GM19023 (cell line): ENCODE data around the gene TGFB1.
"Not testable (repeated sequence)": the region's sequence is repeated elsewhere in the genome, so short reads cannot be mapped to it uniquely, and the experiment has no call there.

Experiments
- ATAC-seq: cut with Tn5 transposase; IDR thresholded peaks from one replicate; pipeline ENCODE4 v1.9.1; 2021; ENCODE audit warnings: mild to moderate bottlenecking, moderate library complexity; ENCODE audit not compliant: unreplicated experiment

TGFB1 gene

DNA sequence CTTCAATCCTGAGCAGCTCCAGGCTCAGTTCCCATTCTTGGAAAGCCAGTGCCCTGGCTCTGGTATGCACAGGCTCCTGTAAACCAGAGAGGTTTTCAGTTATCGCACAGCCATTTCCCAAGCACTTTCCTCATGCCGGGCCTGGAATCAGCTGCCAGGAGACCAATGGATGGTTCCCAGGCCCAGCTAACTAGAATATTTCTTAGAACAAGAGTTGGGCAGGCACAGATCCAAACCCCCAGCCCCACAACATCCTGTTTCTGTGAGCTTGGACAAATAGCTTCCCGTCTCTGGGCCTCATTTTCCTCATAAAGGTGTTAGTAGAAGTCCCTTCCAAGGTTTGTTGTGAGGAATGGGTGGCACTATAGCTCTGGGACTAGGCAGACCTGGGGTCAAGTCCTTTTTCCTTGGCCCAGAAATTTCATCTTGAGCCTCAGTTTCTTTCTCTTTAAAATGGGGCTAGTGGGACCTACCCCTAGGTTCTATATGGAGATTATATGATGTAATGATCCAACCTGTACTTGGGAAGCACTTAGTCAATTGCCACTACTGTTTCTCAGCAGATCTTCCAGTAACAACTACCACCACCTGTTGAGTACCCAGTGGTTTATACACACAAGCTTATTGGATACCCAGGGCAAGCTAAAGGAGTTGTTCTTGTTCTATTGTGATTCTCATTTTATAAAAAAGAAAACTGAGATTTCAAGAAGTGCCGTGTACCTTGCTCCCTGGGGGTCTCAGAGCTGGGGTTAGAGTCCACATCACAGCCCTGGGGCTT lies 48.8 kb downstream of the TGFB1 start:
- ATAC-seq: no peak

DNA sequence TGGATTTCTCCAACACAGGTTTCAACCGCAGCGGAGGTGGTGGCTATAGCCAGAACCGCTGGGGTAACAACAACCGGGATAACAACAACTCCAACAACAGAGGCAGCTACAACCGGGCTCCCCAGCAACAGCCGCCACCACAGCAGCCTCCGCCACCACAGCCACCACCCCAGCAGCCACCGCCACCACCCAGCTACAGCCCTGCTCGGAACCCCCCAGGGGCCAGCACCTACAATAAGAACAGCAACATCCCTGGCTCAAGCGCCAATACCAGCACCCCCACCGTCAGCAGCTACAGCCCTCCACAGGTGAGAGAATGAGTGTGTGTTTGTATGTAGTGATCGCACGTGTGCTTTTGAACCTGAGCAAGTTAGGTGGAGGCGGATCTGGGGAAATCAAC lies 49.8 kb downstream of the TGFB1 start:
- ATAC-seq: no peak

DNA sequence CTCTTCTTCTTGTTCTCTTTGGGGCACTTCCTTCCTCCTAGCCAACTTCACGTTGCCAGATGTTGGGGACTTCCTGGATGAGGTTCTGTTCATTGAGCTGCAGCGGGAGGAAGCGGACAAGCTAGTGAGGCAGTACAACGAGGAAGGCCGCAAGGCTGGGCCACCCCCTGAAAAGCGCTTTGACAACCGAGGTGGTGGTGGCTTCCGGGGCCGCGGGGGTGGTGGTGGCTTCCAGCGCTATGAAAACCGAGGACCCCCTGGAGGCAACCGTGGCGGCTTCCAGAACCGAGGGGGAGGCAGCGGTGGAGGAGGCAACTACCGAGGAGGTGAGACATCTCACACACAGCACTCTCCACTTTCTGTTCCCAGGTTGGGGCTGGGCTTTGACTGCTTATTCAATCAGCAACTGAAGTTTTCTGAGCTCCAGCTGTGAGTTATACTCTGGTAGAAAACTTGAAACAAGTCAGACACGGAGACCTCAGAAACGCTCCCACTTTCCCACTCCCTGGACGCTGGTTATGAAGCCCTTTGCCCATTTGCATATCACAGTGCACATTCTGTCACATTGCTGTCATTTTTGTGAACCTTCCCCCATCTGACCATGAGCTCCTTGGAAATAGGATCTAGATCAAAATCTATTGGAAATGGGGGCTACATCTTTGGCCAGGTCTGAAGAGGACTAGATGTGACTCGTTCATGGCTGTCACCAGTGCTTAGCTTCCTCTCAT lies 50.9 kb downstream of the TGFB1 start:
- ATAC-seq: no peak

DNA sequence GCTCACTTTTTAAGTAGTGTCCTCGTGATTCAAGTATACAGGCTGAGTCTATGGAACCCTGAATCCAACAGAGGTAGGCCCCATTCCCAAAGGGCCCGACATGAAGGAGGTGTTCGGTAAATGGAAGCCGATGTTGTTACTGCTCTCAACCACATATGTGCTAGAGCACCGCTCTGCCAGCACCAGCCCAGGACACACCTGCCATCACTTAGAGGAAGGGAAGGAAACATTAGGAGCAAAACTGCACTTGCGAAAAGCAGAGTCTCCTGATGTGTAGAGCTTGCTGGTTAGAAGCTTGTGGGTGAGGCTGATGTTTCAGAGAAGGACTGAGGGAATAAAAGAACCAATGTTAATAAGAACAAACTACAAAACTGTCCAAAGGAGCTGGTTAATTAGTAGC lies 53.2 kb downstream of the TGFB1 start:
- ATAC-seq: no peak

DNA sequence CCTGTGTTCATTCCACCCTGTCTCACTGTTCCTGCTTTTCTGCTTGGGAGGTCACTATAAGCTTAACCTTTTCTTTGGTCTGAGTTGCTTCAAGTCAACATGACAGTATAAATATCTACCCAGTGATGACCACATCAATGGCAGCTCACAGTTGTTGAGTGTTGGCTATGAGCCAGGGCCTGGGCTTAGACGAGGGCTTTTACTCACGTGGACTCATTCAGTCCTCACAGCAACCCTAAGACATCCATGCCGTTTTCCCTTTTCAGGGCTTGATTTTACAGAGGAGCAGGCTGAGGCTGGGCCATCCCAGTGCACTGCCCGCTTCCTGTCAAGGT lies 54.0 kb downstream of the TGFB1 start:
- ATAC-seq: no peak

DNA sequence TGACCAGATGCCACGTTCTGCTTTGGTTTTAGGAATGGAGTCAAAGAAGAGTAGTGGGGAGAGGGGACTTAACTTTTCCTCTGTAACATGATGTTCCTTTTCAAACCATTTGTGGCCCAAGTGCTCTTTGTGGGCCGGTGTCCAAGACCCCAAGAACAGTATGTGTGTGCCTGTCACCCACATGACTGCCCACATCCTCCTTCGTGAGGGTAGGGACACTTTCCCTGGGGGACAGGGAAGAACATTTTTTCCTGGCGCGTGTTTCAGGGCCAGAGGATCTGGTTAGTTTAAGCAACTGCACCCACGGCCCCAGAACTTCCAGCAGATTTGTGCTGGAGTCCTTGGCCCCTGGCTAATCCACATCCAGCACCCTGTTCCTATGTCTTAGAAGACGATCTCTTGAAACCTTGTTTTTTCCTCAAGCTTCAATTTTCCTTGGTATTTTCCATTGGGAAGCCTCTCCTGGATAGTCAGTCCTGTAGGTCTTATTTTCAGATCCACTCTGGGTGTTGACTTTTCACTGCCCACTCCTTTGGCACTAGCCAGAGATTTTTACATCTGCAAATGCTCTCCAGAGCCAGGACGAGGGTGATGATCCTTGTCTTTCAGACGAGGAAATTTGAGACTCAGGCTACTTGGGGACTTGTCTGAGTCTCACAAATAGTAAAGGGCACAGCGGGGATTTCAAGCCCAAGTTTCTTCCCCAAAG lies 54.5 kb downstream of the TGFB1 start:
- ATAC-seq: no peak

DNA sequence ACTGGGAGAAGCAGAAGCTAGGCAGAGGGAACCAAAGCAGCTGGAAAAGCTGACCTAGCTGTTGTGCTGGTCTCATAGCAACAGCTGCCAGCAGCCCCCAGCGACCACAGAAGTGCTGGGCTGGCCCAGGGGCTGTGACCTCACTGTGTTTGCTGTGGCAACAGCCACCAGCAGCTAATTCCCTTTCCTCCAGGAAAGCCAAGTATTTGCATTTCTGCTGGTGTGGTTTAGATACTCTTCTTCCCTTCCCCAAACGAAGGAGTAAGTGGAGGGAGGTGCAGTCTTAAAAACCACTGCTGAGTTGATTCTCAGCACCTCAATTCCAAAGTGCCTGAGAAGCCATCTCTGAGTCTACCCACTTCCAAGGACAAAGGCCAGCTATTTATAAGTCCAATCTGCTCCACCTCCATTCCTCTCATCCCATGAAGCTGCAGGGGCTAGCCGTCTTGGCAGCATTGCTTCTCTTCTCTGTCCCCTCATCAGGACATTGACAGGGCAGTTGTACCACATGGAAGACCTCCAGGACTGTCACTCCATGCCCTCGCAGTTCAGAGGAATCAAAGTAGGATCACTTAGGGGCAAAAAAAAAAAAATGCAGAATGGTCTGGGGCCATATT lies 55.3 kb downstream of the TGFB1 start:
- no peak for ATAC-seq

DNA sequence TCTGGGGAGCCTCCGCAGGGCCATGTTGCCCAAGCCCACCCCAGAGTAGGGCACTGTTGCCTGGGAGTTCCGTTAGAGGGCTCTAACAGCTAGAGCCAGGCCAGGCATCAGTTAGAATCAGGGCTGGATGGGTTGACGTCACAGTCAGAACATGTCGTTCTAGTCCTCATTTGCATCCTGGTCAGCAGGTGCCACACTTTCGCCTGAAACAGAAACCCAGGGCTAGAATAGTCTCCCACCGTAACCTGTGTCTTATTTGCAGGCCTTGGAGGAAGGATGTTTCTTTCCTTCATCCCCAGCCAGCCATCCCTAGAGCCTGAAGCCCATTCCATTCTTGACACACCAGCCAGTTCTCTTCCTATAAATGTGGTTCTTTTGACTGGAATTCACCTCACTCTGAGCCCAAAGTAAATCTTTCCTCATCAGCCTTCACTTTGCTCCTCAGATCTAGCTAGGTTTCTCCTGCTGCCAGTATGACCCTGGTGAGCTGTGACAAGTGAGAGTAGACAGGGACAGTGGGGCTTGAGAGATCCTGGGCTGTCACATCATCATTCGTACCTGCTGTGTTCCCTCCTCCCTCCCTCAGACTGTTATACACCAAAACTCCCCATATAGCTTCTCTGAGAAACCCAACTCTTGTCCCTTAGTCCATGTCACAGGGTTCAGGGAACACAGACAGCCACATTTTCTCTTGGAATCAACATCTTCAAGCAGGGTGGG lies 55.9 kb downstream of the TGFB1 start:
- ATAC-seq: peak; percentile 85

DNA sequence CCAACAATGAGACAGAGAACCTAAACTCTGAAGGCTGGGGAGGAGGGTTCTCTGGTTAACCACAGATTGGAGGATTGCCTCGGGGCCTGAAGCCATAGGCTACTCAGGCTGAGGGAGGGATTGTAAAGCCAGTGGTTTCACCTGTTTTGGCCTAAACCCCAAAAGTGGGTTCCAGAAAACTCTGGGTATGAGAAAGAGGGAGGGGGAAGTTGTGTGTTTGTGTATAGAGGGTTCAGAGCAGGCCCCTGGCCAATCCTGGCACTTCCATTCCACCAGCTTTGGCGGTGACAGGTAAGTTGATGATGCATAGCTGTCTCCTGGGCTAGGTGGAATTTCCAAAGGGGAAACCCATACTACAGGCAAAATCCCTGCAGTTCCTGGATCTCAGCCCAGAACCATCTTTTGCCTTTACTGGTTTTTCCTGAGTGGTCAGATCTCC lies 57.3 kb downstream of the TGFB1 start:
- no peak for ATAC-seq

DNA sequence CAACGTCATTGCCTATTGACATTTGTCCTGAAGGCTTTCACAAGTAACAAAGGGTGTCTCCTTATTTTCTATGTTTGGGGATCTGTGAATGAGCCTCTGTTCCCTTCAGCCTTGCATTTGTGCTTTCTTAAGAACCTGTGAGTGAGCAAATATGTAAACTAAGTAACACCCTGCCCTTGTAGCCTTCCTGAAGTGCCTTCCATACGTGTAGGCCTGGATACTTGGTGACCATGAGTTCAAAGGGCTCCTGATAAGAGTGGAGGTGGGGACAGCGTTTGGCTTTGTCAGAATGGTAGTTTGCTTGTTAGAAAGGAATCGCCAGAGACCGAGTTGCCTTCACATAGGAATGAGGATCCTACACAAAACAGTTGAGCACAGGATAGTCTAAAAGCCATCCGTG lies 58.2 kb downstream of the TGFB1 start:
- ATAC-seq: no peak

DNA sequence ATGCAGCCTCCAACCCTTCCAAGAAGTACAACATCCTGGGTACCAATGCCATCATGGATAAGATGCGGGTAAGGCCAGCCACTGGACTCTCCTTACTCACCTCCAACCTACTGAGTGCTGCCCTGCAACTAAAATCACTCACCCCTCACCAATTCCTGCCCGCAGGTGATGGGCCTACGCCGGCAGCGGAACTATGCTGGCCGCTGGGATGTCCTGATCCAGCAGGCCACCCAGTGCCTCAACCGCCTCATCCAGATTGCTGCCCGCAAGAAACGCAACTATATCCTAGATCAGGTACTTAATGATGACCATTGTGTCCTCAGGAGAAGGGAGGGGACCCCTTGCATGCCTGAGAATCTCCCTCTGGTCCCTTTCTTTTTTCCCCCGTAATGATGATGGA lies 59.3 kb downstream of the TGFB1 start:
- ATAC-seq: no peak

DNA sequence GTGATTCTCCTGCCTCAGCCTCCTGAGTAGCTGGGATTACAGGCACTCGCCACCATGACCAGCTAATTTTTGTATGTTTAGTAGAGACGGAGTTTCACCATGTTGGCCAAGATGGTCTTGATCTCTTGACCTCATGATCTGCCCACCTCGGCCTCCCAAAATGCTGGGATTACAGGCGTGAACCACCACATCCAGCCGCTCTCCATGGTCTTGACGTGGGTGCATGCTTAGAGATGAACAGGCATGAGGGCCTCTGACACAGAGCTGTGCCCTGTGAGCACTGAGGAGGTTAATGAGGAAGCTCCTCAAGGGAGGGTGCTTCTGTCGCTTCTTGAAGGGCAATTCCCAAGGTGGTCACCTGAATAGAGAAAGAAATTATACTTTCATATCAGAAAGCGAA lies 63.9 kb downstream of the TGFB1 start:
- not testable (repeated sequence) for ATAC-seq

DNA sequence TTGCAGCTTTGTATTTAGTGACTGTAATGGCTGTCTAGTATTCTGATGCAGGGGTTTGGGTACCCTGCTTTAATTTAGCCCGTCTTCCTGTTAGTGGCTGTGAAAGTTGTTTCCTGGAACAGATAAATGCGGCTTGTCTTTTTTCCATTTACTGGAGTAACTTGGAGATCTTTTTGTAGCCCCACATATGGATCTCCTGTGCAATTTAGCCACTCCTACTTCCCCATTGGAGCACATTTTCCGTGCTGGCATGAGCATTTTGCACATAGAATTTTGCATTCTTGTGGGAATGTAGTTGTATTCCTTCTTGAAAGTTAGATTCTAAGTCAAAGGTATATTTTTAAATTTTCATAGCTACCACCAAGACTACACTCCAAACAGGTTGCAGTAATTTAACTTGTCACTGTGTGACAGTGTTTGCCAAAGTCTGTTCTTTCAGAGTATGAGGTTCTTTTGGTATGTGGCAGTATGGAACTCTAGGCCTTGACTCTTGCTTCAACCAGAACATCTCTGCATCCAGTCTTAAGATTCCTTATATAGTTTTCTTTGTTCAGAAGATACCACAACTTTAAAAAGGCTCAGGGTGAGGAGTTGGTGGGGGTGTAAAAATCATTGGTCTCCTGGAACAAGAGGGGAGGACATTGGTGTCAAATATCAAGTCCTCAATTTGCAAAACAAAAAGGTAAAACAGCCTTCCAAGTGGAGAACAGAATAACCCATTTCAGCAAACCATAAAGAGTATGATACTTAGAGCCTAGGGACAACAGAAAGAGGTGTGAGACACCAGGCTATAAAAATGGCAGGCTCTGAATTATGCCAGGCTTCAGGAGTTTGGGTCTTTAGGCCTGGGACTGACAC lies 64.8 kb downstream of the TGFB1 start:
- no peak for ATAC-seq
